Breast epithelium (tissue), 3 donors: ENCODE measurements around the gene SNAI3.

Source experiments
- CTCF ChIP-seq, 3 donors: fragments of 450-650 bp; IDR thresholded peaks; one replicate each; pipeline ENCODE4 v1.5.1; 2016 to 2017; ENCODE audit warnings: antibody characterized with exemption in 3 of 3, mild to moderate bottlenecking in 3 of 3, moderate library complexity in 3 of 3
- POLR2A ChIP-seq: fragments of 450-650 bp; IDR thresholded peaks from one replicate; pipeline ENCODE4 v1.6.1; 2016; ENCODE audit warnings: antibody characterized with exemption, mild to moderate bottlenecking, moderate library complexity

GRCh38 chr16:88645941-88646340, 40.4 kb downstream of the SNAI3 start:
- TF ChIP-seq CTCF (IDR thresholded peaks at IDR 0.05) (no peak), POLR2A (no peak)
